NCI-H446 treated with DMSO at 0.1 percent for 48 hours (cell line): ENCODE measurements around the gene CDK5RAP2.
"Not testable (repeated sequence)": the region's sequence is repeated elsewhere in the genome, so short reads cannot be mapped to it uniquely, and the experiment has no call there.

Experiments used
- DNase-seq: peaks from one replicate; lab custom pipeline; 2025; lab: John Stamatoyannopoulos, UW

Gene CDK5RAP2

DNA sequence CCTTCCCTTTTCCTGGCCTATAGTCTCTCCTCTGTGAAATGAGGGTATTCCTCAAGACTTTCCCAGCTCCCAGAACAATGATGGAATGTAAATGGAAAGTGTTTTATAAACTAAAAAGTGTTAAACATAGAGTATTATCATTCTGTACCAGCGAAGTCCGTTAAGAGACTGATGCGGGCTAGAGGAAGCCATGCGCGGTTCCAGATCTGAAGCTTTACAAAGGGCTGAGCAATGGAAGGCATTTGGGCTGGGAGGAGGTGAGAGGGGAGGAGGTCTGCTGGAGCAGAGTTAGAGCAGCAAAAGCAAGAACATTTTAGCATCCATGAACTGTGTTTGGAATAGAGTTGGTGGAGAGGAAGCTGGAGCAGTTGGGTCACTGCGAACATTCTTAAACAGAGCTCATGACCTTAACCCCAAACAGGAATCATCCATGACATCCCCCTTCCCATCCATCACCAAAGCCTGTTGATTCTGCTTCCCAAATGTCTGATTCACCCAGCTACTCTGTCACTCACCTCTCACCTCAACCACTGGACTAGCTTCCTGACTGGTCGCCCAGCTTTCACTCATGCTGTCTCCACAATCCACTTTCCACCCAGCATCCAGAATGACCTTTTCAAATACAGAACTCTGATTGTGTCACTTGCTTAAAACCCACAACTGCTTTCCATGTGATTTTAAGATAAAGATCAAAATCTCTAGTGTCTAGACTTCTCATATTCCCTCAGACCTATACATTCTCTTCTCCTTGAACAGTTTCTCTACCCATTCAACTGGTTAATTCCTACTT is 37.1 kb downstream of the CDK5RAP2 start:
- DNase-seq = no peak

- DNase-seq = no peak
Observed at GRCh38 chr9:120541921-120542320, 38.0 kb downstream of the CDK5RAP2 start.

DNA sequence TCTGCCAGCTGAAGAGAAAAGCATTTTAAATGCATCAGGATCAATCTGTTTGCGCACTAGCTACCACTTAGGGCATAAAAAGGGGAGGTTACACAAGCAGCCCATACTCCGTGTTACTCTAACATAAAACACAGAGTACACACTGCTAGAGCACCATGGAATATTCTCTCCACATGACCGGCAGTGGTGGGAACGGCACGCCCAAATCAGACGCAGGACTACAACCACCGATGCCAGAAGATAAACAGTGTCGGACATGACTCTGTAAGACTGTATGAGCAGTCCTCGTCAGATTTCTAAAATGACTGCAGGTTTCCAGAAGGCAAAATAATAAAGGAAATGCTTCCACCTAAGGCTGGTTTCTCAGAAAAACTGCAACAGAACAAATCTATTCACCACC is 40.0 kb downstream of the CDK5RAP2 start:
- no peak for DNase-seq

DNA sequence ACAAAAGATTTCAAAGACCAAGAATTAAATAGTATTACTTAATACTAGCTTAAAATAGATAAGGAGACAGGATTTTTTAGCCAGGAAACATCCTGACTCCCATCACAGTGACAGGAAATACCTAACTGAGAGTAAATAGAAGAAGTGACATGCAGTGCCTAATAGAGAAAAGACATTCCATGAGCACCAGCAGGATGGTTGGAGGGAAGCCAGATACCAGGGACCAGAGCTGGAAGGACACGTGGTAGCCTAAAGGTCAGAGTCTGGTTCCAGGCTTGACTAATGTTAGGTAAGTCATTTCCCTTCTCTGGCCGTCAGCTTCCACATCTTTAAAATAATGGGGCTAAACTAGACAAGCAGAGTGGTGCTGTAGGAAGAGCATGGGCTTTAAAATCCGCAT is 41.6 kb downstream of the CDK5RAP2 start:
- no peak for DNase-seq

GRCh38 chr9:120536949-120537640 is 42.9 kb downstream of the CDK5RAP2 start:
- DNase-seq = no peak

DNA sequence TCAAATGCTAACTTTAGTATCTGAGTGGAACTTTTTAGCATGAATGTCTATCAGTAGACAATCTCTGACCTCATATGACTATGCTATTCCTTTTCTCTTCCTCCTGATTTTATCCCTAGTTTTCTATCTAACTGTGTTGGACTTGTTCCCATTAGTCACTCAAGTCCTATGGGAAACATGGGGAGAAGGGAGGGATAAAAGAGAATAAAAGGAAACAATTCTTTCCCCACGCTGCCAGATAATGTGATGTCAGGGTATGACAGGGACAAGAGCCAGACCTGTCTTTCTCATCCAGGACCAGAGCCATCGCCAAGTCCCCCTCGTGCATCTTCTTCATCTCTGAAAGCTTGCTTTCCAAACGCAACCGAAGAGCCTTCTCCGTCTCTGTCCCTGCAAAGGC is 43.9 kb downstream of the CDK5RAP2 start:
- DNase-seq = no peak

GRCh38 chr9:120534266-120534665 is 45.7 kb downstream of the CDK5RAP2 start:
- DNase-seq = no peak

DNA sequence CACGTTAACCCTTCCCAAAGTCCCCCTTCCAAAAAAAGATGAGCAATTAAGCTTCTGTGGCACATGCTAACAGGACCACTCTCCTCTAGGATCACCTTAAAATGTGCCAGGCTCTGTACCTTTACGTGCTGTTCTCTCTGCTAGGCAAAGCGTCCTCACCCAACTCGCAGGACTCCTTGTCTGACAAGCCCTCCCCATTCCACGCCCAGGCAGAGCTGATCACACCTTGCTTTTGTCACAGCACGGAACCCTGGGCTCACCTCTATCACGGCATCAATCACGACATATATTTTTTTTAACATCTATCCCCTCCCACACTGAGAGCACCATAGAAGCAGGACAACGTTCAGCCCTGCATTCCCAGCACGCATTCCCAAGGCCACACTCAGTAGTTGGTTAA is 47.1 kb downstream of the CDK5RAP2 start:
- no peak for DNase-seq

DNA sequence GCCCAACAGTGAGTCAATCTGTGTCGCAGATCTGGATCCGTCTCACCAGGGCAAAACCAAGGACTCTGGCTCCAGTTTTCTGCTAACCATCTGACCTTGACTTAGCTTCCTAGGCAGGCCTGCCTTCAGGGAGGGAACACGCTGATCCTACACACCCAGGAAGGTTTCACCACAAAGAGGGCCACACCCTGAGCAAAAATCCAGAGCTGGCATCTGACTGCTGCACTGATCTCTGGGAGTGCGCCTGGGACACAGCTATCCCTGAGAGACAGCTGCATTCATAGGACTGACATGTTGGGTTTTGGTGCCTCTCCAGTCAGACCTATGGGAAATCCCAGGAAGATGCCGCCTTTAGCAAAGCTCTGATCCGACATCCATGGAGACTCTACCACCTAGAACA is 47.5 kb downstream of the CDK5RAP2 start:
- DNase-seq = no peak

- DNase-seq = no peak
Observed at GRCh38 chr9:120531683-120532300, 48.2 kb downstream of the CDK5RAP2 start.

DNA sequence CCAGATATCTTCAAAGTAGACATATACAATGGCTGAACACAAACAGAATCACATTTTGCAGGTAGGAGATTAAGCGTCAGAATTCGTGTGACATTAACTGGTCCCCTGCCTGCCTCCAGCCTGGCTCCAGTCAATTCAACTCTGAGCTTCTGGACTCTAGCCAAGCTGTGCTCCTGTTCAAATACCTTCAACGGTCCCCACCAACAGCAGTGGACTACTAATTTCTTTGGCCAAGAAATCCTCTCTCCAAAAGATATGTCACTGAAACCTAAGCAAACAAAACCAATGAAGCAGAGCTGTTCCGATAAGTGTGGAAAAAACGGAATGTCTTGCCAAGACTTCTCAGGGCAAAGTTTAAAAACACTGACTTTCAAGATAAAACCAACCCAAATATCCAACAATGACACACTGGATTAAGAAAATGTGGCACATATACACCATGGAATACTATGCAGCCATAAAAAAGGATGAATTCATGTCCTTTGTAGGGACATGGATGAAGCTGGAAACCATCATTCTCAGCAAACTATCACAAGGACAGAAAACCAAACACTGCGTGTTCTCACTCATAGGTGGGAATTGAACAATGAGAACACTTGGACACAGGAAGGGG is 49.6 kb downstream of the CDK5RAP2 start:
- not testable (repeated sequence) for DNase-seq

GRCh38 chr9:120528829-120529228 is 51.1 kb downstream of the CDK5RAP2 start:
- DNase-seq = no peak

DNA sequence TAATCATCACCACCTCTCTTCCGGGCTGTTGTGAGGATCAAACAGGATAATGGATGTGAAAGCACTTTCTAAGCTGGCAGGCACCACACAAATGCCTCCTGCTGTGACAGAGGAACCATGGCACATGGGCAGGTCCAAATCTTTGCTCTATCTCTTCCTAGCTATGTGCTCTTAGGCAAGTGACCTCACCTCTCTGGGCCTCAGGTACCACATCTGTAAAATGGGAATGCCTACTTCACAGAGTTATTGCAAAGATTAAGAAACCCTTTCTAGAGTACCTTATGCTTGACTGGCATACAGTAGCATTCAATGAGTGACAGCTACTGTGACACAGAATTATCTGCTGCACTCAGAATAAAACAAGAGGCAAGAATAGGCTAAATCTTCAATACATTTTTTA is 51.6 kb downstream of the CDK5RAP2 start:
- no peak for DNase-seq

- DNase-seq = no peak
Observed at GRCh38 chr9:120526534-120526933, 53.4 kb downstream of the CDK5RAP2 start.

DNA sequence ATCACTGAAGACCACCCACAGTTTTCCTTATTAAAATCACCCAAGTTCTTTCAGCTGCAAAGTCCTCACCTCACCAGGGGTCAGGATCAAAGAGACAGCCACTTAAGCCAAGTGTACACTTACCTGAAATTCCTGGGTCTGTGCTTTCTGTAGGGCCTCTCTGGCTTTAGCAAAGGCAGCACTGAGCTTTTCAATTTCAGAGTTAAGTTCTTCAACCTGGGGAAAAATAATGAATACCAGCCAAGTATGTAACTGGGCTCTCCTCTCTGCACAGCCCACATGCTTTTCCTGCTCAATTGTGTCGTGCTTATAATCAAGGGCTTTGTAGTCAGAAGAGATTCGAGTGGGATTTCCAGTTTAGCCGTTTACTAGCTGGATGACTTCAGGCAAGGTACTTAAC is 55.1 kb downstream of the CDK5RAP2 start:
- no peak for DNase-seq

DNA sequence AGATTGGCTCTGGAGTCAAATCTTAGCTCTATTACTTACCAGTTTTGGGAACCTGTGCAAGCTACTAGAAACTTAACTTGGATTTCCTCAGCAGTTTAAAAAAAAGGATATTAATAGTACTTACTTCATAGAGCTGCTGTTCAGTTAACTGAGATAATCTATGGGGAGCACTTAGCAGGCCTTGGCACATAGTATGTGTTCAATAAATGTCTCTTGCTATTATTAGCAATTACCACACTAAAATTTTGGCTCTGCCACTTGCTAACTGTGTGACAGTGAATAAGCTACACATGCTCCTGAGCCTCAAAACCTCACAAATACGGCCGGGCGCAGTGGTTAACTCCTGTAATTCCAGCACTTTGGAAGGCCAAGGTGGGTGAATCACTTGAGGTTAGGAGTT is 55.9 kb downstream of the CDK5RAP2 start:
- no peak for DNase-seq

GRCh38 chr9:120522558-120522957 is 57.4 kb downstream of the CDK5RAP2 start:
- DNase-seq = no peak

DNA sequence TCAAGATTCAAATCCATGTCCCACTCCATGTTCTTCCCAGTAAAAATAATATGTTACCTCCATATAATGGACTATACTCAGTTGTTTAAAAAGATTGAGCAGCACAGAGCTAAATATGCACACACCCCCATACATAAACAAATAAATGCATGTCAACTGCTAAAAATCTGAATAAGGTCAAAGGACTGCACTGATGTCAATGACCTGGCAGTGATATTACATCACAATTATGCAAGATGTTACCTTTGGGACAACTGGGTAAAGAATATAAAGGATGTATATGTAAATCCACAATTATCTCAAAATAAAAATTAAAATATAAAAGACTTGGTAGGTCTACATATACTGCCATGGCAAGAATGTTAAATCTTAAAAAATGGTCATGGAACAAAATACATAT is 57.9 kb downstream of the CDK5RAP2 start:
- no peak for DNase-seq

DNA sequence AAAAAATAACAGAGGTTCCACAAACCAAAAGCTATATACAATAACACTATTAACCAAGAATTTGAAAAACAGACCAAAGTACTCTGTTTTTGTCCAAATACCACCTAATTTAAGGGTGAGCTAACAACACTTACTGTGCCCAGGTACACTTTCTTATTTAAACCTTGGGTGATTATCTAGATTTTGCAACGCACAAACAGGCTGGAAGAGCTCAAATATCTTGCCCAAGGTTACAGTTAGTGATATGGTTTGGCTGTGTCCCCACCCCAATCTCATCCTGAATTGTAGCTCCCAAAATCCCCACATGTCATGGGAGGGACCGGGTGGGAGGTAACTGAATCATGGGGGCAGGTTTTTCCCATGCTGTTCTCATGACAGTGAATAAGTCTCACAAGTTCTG is 58.9 kb downstream of the CDK5RAP2 start:
- no peak for DNase-seq

GRCh38 chr9:120515996-120516395 is 64.0 kb downstream of the CDK5RAP2 start:
- DNase-seq = not testable (repeated sequence)

- not testable (repeated sequence) for DNase-seq
Observed at GRCh38 chr9:120515481-120515880, 64.5 kb downstream of the CDK5RAP2 start.

DNA sequence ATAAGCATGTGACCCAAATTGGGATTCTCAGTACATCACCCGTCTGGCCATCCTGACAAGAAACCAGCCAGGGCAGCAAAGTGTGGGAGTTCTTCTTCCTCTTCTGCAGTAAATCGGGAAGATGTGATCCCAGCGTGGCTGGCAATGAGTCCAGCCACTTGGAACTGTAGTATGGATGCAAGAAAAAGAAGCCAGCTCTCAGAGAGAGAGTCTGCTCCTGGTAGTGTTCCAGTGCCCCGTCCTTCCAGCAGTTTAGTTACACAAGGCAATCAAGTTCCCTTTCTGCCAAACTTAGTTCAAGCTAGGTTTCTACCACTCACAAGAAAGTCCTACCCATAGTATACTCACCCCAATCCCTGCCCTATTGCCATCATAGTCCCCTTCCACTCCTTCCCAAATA is 65.6 kb downstream of the CDK5RAP2 start:
- DNase-seq = no peak
